Endothelial cell (in vitro differentiated cells): ENCODE data around the gene PLA2G4F. TPM values are rescaled to one million over a fixed set of nuclear protein-coding genes. Genes with fewer than 3 reads are reported as not detected.

Experiments
- DNase-seq: peaks from one replicate; pipeline ENCODE4 v3.0.0; 2021; ENCODE audit warnings: low spot score
- H3K27ac Mint-ChIP-seq: one replicate; pipeline ENCODE4 v1.8.0; 2021; ENCODE audit warnings: mixed read lengths, inconsistent platforms; ENCODE audit not compliant: unreplicated experiment
- H3K27me3 Mint-ChIP-seq: one replicate; pipeline ENCODE4 v1.8.0; 2021; ENCODE audit warnings: mild to moderate bottlenecking, moderate library complexity, mixed read lengths, inconsistent platforms; ENCODE audit not compliant: unreplicated experiment
- H3K36me3 Mint-ChIP-seq: one replicate; pipeline ENCODE4 v1.8.0; 2021; ENCODE audit warnings: mild to moderate bottlenecking, low read depth, mixed read lengths, inconsistent platforms; ENCODE audit not compliant: unreplicated experiment
- H3K4me1 Mint-ChIP-seq: one replicate; pipeline ENCODE4 v1.8.0; 2021; ENCODE audit warnings: mild to moderate bottlenecking, mixed read lengths, inconsistent platforms; ENCODE audit not compliant: unreplicated experiment
- H3K4me3 Mint-ChIP-seq: one replicate; pipeline ENCODE4 v1.8.0; 2021; ENCODE audit warnings: mild to moderate bottlenecking, mixed read lengths, inconsistent platforms; ENCODE audit not compliant: unreplicated experiment
- H3K9me3 Mint-ChIP-seq: one replicate; pipeline ENCODE4 v1.8.0; 2021; ENCODE audit warnings: mixed read lengths, inconsistent platforms; ENCODE audit not compliant: unreplicated experiment
- total RNA-seq: library from RNA; stranded (reverse); fragmentation: NEBNext Ultra II Directional; extraction: Animal tissue kit (Norgen Biotek cat#: 25700); gene quantifications from one replicate; pipeline ENCODE4 v1.2.1, GENCODE V29; 2021; ENCODE audit not compliant: unreplicated experiment
- TF ChIP-seq, protein P1 (sequence below): fragments of 200-600 bp; sonication (generic); IDR thresholded peaks from one replicate; pipeline ENCODE4 v1.5.0; 2021; ENCODE audit warnings: antibody characterized with exemption; ENCODE audit not compliant: unreplicated experiment

PLA2G4F gene
- total RNA-seq, 1 donor from 2014 or later, result not detected

GRCh38 chr15:42100021-42100800, 56.2 kb downstream of the PLA2G4F start:
- TF ChIP-seq, protein P1, sequence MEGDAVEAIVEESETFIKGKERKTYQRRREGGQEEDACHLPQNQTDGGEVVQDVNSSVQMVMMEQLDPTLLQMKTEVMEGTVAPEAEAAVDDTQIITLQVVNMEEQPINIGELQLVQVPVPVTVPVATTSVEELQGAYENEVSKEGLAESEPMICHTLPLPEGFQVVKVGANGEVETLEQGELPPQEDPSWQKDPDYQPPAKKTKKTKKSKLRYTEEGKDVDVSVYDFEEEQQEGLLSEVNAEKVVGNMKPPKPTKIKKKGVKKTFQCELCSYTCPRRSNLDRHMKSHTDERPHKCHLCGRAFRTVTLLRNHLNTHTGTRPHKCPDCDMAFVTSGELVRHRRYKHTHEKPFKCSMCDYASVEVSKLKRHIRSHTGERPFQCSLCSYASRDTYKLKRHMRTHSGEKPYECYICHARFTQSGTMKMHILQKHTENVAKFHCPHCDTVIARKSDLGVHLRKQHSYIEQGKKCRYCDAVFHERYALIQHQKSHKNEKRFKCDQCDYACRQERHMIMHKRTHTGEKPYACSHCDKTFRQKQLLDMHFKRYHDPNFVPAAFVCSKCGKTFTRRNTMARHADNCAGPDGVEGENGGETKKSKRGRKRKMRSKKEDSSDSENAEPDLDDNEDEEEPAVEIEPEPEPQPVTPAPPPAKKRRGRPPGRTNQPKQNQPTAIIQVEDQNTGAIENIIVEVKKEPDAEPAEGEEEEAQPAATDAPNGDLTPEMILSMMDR, result no peak
- H3K4me1 Mint-ChIP-seq, result peaks cover 17% of the 10 kb centered on the region

DNA sequence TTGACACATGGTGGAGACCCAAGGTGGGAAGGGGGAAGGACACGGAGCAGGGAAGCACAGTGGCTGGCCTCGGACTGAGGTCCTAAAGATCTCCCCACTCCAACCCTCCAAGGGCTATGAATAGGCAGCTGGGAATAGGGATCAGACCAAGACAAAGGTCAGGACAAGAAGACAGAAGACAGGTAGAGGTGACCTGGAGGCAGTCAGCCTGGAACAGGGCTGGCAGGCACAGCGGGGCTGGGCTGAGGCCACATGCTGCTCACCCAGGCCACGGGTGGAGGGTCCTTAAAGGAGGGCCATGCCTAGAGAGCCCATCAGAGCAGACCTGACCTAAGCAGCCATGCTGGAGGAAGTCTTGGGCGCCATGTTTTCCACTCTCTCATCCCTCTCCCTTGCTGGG, 59.4 kb downstream of the PLA2G4F start:
- H3K4me3 Mint-ChIP-seq, result no peak overlapping the region
- TF ChIP-seq, protein P1, result no peak
- H3K36me3 Mint-ChIP-seq, result no peaks in the 10 kb centered on the region
- no peak overlapping the region for H3K27ac Mint-ChIP-seq
- H3K4me1 Mint-ChIP-seq, result peaks cover 21% of the 10 kb centered on the region
- no peaks in the 10 kb centered on the region for H3K27me3 Mint-ChIP-seq
- no peaks in the 10 kb centered on the region for H3K9me3 Mint-ChIP-seq
- no peak for DNase-seq

More at GRCh38 chr15:42100021-42100800, 56.2 kb downstream of the PLA2G4F start:
- no peak for DNase-seq
- no peaks in the 10 kb centered on the region for H3K9me3 Mint-ChIP-seq
- no peak overlapping the region for H3K4me3 Mint-ChIP-seq
- H3K27me3 Mint-ChIP-seq, result no peaks in the 10 kb centered on the region
- H3K36me3 Mint-ChIP-seq, result no peaks in the 10 kb centered on the region
- H3K27ac Mint-ChIP-seq, result no peak overlapping the region

DNA sequence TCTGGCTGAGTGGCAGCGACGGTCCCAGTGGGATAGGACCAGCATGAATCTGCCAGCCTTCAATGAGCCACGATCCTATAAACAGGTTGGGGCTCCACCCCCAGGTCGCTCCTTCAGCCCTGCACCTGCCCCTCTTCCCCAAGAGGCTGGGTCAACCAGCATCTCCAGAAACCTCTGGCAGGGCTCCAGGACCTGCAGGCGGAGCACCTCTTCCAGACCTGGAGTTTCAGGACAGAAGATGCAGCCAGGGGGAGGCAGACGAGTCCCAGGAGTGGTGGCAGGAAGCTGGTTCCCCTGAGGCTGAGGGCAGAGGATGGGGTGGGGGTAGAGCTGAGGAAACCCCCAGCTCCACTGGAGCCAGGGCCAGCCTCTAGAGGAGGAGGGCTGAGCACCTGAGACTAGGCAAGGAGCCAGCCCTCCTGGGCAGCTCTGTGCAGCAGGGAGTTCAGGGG, 61.9 kb downstream of the PLA2G4F start, which contains the start of gene PLA2G4D:
Gene PLA2G4D, minus strand, starts transcription at position 51 of the 452 bp plus-strand sequence. CDS start 103 bp downstream, outside the sequence.
- no peaks in the 10 kb centered on the region for H3K36me3 Mint-ChIP-seq
- no peak for DNase-seq
- no peaks in the 10 kb centered on the region for H3K9me3 Mint-ChIP-seq
- H3K4me1 Mint-ChIP-seq, result peaks cover 12% of the 10 kb centered on the region
- H3K4me3 Mint-ChIP-seq, result no peak within 1 kb of the TSS
- no peaks in the 10 kb centered on the region for H3K27me3 Mint-ChIP-seq
- no peak within 1 kb of the TSS for H3K27ac Mint-ChIP-seq
- TF ChIP-seq, protein P1, result no peak

DNA sequence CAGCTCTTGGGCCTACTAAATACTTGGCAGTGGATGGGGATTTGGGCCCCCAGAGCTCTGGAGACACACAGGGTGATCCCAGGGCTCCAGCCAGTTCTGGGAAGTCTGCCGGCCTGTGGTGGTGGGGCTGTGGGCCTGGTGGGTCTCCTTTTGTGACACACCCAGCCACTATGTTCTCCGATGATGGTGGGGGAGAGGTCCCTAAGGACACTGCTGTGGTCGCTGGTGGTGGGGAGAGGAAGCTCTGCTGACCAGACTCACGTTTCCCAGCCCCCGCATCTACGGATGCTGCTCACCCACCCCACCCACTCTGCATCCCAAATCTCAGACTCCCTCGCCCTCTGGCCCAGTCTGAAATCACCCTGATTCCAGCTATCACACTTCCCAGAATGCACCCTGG, 62.5 kb downstream of the PLA2G4F start:
- H3K27me3 Mint-ChIP-seq, result peaks cover 6% of the 10 kb centered on the region
- no peak overlapping the region for H3K4me3 Mint-ChIP-seq
- TF ChIP-seq, protein P1, result no peak
- H3K9me3 Mint-ChIP-seq, result no peaks in the 10 kb centered on the region
- DNase-seq, result no peak
- no peak overlapping the region for H3K27ac Mint-ChIP-seq
- H3K36me3 Mint-ChIP-seq, result no peaks in the 10 kb centered on the region
- peaks cover 14% of the 10 kb centered on the region for H3K4me1 Mint-ChIP-seq
